ENCODE measurements around the gene SEMA3G. TPM values are rescaled to one million over a fixed set of nuclear protein-coding genes. Genes with fewer than 3 reads are reported as not detected.

Gene SEMA3G
- total and polyA plus RNA-seq, 8 donors: 5.7 to 36.5 (median 6.9) TPM

DNA sequence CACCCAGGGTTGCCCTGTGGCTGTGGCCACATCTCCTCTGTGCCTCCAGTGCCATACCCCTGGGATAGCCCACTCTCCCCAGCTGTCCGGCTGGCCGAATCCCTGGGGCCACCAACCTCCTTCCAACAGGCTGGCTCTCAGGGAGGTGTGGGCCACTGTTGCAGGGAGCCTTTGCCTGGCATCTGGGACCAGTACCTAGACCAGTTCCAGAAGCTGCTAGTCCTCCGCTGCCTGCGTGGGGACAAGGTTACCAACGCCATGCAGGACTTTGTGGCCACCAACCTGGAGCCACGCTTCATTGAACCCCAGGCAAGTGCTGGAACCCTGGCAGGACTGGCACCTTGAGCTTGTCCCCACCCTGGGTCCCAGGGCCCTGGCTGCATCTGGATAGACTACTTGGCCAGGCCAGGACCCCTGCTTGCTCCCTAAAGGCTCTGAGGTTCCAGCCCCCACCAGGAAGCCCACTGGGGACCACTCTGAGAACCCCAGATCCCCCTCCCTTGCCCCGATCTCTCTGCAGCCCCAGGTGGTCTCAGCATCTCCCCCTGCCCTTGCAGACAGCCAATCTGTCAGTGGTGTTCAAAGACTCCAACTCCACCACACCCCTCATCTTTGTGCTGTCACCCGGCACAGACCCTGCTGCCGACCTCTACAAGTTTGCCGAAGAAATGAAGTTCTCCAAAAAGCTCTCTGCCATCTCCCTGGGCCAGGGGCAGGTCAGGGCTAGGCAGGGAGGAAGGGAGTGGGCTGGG, 50.0 kb downstream of the SEMA3G start:
- TF ChIP-seq, protein P1, sequence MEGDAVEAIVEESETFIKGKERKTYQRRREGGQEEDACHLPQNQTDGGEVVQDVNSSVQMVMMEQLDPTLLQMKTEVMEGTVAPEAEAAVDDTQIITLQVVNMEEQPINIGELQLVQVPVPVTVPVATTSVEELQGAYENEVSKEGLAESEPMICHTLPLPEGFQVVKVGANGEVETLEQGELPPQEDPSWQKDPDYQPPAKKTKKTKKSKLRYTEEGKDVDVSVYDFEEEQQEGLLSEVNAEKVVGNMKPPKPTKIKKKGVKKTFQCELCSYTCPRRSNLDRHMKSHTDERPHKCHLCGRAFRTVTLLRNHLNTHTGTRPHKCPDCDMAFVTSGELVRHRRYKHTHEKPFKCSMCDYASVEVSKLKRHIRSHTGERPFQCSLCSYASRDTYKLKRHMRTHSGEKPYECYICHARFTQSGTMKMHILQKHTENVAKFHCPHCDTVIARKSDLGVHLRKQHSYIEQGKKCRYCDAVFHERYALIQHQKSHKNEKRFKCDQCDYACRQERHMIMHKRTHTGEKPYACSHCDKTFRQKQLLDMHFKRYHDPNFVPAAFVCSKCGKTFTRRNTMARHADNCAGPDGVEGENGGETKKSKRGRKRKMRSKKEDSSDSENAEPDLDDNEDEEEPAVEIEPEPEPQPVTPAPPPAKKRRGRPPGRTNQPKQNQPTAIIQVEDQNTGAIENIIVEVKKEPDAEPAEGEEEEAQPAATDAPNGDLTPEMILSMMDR (IDR thresholded peaks at IDR 0.05): no peak
- intact Hi-C loops (cut with DNase I): no loop called here
- H3K9me3 ChIP-seq: no peaks in the 10 kb centered on the region
- H3K27me3 ChIP-seq: no peaks in the 10 kb centered on the region
- no peaks in the 10 kb centered on the region for H3K4me1 ChIP-seq
- no peak for ATAC-seq
- DNase-seq: peak in 1 of 4 donors; percentile 65
- peaks cover 0 to 59% of the 10 kb centered on the region in 2 donors for H3K36me3 ChIP-seq
- no peak overlapping the region for H3K4me3 ChIP-seq
- H3K27ac ChIP-seq: no peak overlapping the region

DNA sequence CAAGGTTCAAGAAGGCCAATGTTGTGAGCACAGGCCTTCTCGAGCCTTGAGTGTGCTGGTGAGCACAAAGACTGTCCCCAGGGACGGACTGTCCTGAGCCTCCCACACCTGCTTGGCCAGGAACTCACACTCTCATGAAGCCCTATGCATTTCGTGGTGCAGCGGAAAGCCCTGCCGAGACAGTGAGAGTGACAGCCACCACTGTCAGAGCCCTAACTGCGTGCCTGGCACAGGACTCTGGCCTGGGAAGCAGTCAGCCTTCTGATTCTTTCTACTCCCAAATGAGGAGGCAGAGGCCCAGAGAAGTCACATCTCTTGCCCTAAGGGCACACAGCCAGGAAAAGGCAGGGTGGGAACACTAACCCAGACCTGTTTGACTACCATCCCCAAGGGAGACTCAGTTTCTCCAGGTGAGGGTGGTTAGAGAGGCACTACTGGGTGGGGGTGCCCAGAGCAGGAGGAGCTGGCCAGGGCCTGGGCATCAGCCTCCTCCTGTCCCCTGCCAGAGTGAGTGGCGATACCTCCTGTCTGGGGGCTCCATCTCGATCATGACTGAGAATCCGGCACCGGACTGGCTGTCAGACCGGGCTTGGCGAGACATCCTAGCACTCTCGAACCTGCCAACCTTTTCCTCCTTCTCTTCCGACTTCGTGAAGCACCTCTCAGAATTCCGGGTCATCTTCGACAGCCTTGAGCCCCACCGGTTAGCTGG, 50.8 kb downstream of the SEMA3G start:
- intact Hi-C loops (cut with DNase I): no loop called here
- peak in 1 of 4 donors; percentile 47 for DNase-seq
- H3K27me3 ChIP-seq: no peaks in the 10 kb centered on the region
- ATAC-seq: no peak
- H3K27ac ChIP-seq: no peak overlapping the region
- no peaks in the 10 kb centered on the region for H3K9me3 ChIP-seq
- TF ChIP-seq, protein P1 (IDR thresholded peaks at IDR 0.05): no peak
- no peaks in the 10 kb centered on the region for H3K4me1 ChIP-seq
- peaks cover 0 to 51% of the 10 kb centered on the region in 2 donors for H3K36me3 ChIP-seq
- no peak overlapping the region for H3K4me3 ChIP-seq

DNA sequence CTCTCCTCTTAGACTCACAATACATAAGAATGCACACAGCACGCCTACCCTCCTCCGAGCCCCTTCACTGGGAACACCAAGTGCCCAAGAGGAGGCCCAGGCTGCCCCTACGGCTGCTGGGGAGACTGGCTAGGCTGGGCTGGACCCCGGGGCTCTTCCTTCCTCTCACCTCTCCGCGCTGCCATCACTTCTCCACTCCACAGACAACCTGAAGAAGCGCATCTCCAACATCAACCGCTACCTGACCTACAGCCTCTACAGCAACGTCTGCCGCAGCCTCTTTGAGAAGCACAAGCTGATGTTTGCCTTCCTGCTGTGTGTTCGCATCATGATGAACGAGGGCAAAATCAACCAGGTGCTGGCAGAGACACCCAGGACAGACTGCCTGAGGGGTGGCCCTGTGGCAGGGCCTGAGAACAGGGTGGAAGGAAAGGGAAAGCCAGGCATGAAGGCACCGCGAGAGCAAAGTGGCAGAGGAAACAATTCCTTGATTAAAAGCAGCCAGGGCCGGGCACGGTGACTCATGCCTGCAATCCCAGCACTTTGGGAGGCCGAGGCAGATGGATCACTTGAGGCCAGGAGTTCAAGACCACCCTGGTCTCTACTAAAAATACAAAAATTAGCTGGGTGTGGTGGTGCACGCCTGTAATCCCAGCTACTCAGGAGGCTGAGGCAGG, 51.6 kb downstream of the SEMA3G start:
- Histone ChIP-seq H3K27me3 (no peaks in the 10 kb centered on the region), H3K4me3 (no peak overlapping the region), H3K36me3 (peaks cover 0 to 48% of the 10 kb centered on the region in 2 donors), H3K9me3 (no peaks in the 10 kb centered on the region), H3K4me1 (no peaks in the 10 kb centered on the region), H3K27ac (no peak overlapping the region)
- DNase-seq (peak in 1 of 4 donors; percentile 54), ATAC-seq (no peak)
- intact Hi-C loops (cut with DNase I): no loop called here
- TF ChIP-seq, protein P1 (IDR thresholded peaks at IDR 0.05): no peak

DNA sequence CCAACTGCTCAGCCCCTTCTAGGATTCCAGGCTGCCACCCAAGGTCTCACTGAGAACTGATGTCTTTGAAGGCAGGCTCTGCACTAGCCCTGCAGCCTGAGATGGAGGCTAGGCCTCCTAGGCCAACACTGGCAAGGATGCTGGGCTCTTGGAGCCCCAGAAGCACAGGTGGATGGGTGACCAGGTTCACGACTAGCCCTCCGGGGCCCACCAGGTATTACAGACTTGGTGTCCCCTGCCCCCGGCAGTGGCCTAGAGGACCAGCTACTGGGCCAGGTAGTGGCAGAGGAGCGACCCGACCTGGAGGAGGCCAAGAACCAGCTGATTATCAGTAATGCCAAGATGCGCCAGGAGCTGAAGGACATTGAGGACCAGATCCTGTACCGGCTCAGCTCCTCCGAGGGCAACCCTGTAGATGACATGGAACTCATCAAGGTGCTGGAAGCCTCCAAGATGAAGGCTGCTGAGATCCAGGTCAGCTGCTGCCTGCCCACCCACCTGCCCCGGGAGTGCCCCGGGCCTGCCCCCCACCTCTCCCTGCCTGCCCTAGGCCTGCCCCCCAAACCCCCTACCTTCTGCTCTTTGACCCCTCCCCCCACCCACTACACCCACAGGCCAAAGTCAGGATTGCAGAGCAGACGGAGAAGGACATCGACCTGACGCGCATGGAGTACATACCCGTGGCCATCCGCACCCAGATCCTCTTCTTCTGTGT, 52.5 kb downstream of the SEMA3G start:
- Histone ChIP-seq H3K27ac (no peak overlapping the region), H3K36me3 (peaks cover 0 to 52% of the 10 kb centered on the region in 2 donors), H3K9me3 (no peaks in the 10 kb centered on the region), H3K4me1 (no peaks in the 10 kb centered on the region), H3K4me3 (no peak overlapping the region), H3K27me3 (no peaks in the 10 kb centered on the region)
- intact Hi-C loops (cut with DNase I): no loop called here
- TF ChIP-seq, protein P1 (IDR thresholded peaks at IDR 0.05): no peak
- peak in 1 of 4 donors; percentile 59 for DNase-seq
- ATAC-seq: no peak

All from left lung (tissue), 10 donors.